NB4 (cell line): ENCODE measurements around the gene CDIPT.
"Not testable (repeated sequence)": the region's sequence is repeated elsewhere in the genome, so short reads cannot be mapped to it uniquely, and the experiment has no call there.

Experiments
- DNase-seq: peaks from one replicate; pipeline ENCODE4 v3.0.0; 2010; ENCODE audit warnings: low read depth
- H3K4me3 ChIP-seq: one replicate; pipeline ENCODE4 v1.5.1; 2011; ENCODE audit warnings: mild to moderate bottlenecking, low read depth, low read length, moderate library complexity
- MYC ChIP-seq: IDR thresholded peaks from 2 replicates; pipeline ENCODE4 v1.6.1; 2011; ENCODE audit warnings: low read depth, low read length
- POLR2A ChIP-seq: IDR thresholded peaks from 2 replicates; pipeline ENCODE4 v1.6.1; 2011; ENCODE audit warnings: mild to moderate bottlenecking; ENCODE audit not compliant: insufficient read length; ENCODE audit errors: extremely low read depth
- TF ChIP-seq, protein P1 (sequence below): IDR thresholded peaks from one replicate; pipeline ENCODE4 v1.5.1; 2012; ENCODE audit warnings: low read depth, low read length
- TF ChIP-seq, protein P2 (sequence below): IDR thresholded peaks from 2 replicates; pipeline ENCODE4 v1.6.1; 2011; ENCODE audit warnings: low read depth, low read length

The CDIPT gene

GRCh38 chr16:29893553-29893952, 30.5 kb upstream of the CDIPT start:
- DNase-seq: no peak
- H3K4me3 ChIP-seq: no peak overlapping the region
- TF ChIP-seq, protein P1, sequence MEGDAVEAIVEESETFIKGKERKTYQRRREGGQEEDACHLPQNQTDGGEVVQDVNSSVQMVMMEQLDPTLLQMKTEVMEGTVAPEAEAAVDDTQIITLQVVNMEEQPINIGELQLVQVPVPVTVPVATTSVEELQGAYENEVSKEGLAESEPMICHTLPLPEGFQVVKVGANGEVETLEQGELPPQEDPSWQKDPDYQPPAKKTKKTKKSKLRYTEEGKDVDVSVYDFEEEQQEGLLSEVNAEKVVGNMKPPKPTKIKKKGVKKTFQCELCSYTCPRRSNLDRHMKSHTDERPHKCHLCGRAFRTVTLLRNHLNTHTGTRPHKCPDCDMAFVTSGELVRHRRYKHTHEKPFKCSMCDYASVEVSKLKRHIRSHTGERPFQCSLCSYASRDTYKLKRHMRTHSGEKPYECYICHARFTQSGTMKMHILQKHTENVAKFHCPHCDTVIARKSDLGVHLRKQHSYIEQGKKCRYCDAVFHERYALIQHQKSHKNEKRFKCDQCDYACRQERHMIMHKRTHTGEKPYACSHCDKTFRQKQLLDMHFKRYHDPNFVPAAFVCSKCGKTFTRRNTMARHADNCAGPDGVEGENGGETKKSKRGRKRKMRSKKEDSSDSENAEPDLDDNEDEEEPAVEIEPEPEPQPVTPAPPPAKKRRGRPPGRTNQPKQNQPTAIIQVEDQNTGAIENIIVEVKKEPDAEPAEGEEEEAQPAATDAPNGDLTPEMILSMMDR: no peak
- TF ChIP-seq MYC (no peak), POLR2A (no peak)

DNA sequence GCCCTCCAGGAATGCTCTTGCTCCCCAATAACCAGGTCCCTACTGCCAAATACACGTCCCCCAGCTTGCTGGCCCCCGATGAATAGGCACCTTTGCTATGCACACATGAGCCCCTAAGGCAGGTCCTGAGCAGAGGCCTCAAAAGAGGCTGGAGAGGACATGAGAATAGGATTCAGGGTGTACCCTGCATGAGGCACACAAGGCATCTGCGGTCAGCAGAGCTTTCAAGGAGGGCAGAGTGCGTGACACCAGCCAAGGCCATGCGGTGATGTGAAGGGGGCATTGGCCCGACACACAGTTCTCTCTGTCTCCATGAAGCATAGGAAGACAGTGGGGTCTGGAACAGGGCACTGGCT, 29.4 kb upstream of the CDIPT start:
- H3K4me3 ChIP-seq: no peak overlapping the region
- no peak for DNase-seq
- TF ChIP-seq, protein P1: no peak
- TF ChIP-seq POLR2A (no peak), MYC (no peak)
- TF ChIP-seq, protein P2, sequence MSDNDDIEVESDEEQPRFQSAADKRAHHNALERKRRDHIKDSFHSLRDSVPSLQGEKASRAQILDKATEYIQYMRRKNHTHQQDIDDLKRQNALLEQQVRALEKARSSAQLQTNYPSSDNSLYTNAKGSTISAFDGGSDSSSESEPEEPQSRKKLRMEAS: no peak

GRCh38 chr16:29891525-29892457, 28.8 kb upstream of the CDIPT start:
- no peak for TF ChIP-seq POLR2A
- TF ChIP-seq, protein P1: no peak
- TF ChIP-seq, protein P2: no peak
- TF ChIP-seq MYC: no peak
- peak; percentile 69 for DNase-seq
- H3K4me3 ChIP-seq: no peak overlapping the region

- H3K4me3 ChIP-seq, DNase-seq: not testable (repeated sequence)
Observed at GRCh38 chr16:29889372-29889771, 26.3 kb upstream of the CDIPT start.

- no peak for DNase-seq
- TF ChIP-seq MYC (no peak), POLR2A (no peak)
- TF ChIP-seq, protein P2: no peak
- TF ChIP-seq, protein P1: no peak
- no peak overlapping the region for H3K4me3 ChIP-seq
Observed at GRCh38 chr16:29883987-29884386, 21.0 kb upstream of the CDIPT start.

DNA sequence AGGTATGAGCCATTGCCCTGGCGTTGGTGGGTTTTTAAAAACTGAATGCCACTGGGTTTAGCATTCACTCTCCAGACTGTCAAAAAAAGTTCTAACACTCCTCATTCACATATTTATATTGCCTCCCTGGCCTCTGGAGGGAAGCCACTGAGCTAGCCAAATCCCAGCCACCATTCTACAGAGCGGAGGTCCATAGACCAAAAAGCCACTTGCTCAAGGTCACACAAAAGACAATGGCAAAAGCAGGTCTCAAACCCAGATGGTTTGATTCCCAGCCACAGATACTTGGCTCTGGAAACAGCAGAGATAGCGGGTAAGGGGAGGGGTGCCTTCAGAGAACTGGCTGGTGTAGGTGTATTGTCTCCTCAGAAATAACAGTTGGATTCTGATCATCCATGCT, 18.0 kb upstream of the CDIPT start:
- no peak for DNase-seq
- H3K4me3 ChIP-seq: no peak overlapping the region
- no peak for TF ChIP-seq POLR2A
- no peak for TF ChIP-seq MYC
- TF ChIP-seq, protein P1: no peak
- TF ChIP-seq, protein P2: no peak
